GM18519 (cell line): ENCODE results near the gene COPS3.

ENCODE experiments used
- ATAC-seq: cut with Tn5 transposase; IDR thresholded peaks from one replicate; pipeline ENCODE4 v1.9.1; 2021; ENCODE audit warnings: mild to moderate bottlenecking, moderate library complexity; ENCODE audit not compliant: unreplicated experiment, low FRiP score

Gene COPS3

DNA sequence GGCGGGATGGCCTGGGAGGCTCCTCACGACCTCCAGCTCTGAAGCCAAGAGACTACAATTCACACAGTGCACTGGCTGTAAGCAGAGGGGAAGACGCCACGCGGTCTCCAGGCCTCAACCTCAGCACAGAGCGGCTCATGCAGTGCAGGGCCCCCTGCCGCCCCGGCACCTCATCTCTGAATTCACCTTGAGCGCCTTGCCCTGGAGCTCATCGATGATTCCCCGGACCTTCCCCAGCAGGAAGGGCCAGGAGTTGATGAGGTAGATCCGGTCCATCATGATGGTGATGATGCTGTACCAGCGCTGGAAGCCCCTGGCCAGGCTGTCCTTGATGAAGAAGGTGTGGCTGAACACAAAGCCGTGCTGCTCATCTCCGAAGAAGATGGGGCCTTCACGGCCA is 57.3 kb downstream of the COPS3 start:
- ATAC-seq: no peak

DNA sequence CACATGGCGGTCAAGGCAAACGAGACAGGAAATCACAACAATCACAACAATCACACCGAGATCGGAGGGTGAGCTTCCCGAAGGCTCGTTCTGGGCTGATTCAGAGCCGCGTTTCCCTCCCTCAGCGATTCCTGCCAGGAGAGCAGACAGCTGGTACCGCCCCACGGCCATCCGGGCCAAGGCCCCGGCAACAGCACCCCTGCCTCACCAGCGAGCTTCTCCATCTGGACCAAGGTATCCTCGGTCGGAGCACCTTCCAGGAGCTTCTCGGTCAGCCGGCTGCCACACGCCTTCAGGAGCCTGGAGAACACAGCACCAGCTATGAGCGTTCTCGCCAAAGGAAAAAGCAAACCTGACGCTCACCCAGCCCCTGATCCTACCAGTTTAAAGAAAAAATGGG is 59.7 kb downstream of the COPS3 start:
- ATAC-seq: no peak

DNA sequence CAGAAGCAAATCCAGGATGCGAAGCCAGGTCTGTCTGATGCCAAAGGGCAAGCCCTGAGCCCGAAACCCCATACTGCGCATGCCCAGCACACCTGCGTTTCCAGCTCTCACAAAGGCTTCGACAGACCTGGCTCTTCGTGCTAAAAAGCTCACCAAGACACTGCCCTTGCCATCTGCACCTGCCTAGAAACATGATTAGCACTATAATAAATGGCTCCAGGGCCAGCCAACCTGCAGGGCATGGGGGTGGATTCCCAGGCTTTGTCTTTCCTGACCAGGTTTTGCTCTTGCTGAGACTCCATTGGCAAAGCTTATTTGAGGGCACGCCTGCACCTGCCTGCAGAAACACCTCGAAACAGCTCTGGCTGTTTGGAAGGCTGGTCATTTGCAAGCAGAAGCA is 60.5 kb downstream of the COPS3 start:
- ATAC-seq: no peak

DNA sequence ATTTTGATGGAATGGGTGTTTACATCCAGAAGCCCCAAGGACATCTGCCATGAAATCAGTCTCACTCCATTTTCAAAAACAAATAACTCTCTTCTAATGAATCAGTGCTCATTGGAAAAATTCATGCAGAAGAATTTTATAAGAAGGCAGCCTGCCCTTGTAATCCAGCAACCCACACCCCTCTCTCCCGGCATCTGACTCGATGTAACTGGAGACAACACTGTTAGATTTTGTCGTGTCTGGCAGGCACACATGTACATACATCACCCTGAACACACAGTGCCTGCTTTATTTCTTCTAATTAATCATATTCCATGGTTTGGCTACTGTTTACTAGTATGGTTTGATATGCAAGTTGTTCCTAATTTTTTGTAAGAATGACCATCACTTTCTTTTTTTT is 63.1 kb downstream of the COPS3 start:
- no peak for ATAC-seq

DNA sequence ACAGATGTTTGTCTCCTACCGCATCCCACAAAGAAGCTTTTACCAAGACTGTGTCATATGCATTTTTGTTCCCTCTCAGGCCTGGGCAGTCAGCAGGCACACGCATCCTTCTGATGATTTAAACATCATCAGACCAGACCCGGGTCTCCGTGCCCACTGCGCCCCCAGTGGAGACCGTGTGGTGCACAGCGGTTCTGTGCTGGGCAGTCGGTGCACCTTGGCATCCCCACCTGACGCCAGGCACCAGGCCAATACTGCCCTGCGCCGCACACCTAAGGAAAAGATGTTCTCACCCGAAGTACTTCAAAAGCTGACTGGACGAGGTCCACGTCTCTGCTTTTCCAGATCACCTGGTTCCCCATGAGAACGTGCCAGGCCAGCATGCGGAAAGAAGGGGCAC is 64.3 kb downstream of the COPS3 start:
- ATAC-seq: no peak

DNA sequence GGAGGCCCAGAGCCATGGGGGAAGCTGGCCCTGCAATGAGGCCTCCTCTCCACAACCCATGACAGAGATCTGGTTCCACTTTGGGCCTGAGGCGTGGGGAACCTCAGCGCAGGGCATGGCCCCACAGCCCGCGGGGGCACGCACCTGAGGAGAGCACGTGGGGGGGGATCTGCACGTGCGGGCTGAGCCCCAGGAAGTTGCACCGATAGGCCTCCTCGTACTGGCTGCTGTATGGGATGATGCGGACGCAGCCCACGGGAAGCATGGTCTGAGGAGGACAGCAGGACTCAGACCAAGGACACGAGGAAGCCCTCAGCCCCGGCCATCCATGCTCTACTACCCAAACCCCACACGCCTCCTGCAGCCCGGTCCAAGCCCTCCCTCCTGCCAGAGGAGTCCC is 64.8 kb downstream of the COPS3 start:
- ATAC-seq: no peak

DNA sequence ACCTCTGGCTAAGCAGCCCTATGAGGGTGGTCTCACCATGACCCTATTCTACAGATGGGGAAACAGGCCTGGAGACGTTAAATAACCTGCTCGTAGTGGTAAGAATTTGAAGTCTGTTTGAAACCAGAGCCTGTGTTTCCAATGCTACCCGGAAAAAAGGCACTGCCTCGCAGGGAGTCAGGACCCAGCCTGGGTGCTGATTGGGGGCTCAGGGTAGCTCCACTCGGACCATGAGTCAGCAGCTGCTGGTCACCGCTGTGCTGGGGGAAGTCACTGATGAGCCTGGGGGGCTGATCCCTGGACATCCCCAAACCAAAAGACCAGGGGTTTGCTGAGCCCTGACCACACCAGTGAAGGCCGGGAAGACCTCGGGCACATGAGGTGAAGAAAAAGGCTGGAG is 65.5 kb downstream of the COPS3 start:
- ATAC-seq: no peak

DNA sequence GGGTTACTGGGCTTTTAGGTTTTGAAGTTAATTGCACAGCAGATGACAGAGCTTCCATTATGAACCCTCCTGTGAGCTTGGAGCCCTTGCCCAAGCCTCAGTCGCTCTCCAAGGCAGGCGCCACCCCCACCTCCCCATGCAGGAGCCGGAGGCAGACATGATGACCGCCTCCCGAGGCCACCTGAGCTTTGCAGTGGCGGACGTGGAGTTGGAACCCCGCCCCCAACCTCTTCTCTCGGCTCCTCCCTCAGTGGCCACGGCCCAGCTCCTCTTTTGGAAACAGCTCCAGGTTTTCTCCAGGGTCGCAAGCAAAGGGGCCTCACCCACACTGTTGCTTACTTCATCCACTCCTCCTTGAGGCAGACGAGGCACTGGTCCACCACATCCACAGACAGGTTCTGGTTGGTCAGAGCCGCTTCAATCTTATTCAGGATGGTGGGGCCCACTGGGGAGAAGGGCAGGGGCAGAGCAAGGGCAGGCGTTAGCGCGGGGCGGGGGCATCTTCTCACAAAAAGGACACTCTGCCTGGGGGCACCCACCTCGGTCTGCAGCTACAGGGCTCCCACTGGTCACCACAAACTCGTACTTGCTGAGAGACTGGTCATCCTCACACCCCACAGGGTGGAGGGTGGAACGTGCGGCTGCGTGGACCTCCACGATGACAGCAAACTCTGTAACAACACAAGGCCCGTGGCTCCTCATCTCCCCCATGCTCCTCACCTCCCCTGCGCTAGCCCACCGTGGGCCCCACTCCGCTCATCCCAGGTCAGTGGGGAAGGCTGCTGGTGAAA is 66.2 kb downstream of the COPS3 start:
- ATAC-seq: no peak

DNA sequence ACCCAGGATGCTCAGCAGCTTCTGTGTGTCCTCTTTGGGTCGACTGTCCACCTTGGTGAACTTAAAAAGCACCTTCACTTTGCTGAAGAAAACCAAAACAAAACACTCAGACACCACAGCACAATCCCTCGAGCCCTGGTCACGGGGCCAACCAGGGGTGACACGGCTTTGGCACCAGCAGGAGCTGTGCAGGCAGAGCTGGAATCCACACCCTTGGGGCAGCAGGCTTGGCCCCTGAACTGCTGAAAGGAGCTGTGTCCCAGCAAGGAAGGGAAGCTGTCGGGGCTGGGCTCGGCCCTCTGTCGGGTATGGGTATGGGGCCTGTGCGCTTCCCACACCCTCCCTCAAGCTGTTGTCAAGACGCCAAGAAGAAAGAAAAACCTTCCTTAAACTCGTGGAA is 67.3 kb downstream of the COPS3 start:
- ATAC-seq: no peak

DNA sequence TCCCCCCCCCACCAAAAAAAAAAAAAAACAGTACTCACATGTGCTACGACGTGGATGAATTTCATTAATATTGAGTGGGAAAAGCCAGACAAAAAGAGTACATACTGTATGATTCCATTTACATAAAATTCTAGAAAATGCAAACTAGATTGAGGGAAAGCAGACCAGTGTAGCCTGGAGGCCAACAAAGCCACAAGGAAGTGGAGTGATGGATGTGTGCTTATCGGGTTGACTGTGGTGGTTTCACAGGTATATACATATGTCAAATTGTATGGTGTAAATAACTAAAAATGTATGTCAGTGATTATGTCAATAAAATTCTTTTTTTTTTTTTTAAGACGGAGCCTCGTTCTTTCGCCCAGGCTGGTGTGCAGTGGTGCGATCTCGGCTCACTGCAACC is 73.0 kb downstream of the COPS3 start:
- ATAC-seq: no peak

DNA sequence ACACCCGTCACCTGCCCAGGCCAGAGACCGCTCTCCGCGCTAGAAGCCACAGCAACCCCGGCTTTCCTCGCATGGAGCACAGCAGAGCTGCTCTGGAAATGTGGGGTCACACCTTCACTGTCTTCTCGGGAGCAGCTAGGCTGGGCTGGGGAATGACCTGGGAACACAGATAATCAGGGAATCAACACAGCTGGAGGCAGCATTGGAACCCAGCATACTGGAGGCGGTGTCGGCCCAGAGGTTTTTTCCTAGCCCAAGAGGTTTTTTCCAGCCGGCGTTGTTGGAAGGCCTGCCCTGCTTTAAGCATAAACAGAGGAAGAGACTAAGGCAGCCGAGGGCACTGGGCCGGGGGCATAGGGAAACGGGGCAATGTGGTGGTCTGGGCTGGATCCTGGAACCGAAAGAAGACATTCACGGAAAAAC is 74.1 kb downstream of the COPS3 start:
- ATAC-seq: no peak

DNA sequence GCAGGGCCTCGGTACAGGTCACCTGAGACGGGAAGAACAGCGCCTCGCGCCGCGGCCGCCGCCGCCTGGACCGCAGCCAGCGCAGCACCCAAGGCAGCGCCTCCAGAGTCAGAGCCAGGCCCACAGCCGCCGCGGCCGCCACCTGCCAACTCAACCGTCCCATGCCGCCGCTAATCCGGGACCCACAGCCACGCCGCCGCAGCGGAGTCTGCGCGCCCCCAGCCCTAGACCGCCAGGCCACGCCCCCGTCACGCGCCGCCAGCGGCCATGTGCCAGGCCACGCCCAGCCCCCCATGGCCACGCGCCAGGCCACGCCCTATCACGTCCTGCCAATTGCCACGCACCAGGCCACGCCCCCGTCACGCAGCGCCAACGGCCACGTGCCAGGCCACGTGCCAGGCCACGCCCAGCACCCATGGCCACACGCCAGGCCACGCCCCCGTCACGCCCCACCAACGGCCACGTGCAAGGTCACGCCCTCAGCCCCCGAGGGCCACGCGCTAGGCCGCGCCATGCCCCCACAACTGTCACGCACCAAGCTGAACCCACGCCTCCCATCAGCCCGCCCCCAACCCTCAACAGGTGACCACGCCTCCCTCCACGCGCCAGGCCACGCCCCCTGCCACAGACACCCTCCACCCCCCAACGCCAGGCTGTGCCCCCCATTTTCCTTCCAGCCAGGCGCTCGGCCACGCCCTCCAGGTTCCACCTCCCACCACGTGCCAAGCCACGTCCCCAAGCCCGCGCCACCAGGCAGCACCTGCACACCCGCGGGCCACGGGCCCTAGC is 74.7 kb downstream of the COPS3 start, which contains the start of gene PLD6:
PLD6 (minus strand) TSS at position 210 of the 789 bp plus-strand sequence; CDS start at position 163, 47 bp downstream.
- no peak for ATAC-seq

DNA sequence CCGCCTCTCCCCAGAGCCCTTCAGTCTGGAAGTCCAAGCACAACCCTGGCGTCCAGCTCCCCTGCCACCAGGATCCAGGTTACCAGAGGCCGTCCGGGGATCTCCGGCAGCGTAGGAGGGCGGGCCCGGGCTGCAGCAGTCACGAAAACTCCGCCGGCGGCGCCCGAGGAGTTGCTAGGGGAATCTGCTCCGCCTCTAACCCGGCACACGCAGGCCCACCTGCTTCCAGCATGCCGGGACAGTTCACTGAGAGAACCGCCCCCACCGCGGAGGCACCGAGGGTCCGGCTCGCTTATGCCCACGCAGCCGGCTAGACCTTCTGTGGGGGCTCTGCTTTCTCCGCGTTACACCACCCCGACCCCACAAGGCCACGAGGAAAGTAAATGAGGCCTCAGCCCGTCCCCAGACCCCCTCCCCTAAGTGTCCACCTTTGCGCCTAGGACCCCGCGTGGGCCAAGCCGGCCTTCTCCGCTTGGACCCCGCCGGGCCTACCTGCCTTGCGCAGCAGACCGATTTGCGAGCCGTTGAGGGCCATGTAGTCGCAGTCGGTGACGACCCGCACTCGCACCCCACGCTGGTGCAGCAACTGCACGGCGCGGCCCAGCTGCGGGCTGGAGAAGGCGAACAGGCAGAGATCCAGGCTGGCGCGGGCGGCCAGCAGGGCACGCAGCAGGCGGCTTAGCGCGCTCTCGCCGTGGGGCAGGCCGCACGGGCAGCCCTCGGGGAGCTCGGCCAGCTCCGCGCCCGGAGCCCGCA is 75.5 kb downstream of the COPS3 start:
- ATAC-seq: no peak

DNA sequence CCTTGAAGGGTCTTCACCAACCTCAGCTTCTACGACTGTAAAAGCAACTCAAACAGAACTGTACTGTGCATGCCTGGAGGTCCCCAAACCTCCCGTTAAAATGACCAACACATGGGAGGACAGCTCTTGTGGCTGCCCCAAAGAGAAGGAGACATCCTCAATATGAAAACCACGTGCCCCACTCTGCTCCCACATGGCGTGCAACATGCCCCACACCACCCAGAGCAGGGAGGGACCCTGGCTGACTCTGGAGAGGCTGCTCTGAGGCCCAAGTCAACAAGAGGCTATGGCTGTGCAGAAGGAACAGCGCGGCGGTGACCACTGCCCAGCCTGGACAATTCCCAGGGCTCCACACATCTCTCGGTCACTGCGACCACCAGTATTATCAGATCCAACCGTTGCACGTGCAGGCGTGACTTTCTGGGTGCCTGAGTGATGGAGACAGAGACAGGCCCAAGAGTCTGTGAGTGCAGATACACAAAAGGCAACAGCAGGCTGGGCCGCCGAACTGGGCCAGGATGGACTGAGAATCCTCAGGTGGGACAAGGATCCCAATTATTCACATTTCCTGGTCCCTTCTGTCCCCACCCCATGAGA is 76.3 kb downstream of the COPS3 start:
- no peak for ATAC-seq

DNA sequence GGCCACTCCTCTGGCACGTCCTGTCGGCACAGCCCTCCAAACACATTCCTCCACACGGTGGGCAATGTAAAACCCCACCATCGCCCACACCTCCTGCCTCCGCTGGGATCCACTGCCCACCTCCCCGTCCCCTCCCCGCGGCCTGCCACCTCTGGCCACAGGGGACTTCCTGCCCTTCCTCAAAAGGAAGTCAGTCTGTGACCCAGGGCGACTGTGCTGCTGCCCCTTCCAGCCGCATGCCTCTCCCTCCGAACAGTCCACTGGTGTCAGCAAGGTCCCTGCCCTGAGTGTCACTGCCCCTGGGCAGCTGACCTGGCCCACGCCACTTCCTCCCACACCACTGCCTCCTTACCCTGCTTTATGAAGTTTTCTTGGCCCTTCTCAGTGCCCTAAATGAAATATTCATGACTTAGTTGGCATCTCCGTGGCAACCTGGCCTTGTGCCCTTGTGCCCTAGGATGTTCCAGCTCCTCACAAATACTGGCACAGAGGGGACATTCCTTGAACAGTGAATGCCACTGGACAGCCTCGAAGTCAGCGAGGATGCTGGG is 76.9 kb downstream of the COPS3 start:
- ATAC-seq: no peak

DNA sequence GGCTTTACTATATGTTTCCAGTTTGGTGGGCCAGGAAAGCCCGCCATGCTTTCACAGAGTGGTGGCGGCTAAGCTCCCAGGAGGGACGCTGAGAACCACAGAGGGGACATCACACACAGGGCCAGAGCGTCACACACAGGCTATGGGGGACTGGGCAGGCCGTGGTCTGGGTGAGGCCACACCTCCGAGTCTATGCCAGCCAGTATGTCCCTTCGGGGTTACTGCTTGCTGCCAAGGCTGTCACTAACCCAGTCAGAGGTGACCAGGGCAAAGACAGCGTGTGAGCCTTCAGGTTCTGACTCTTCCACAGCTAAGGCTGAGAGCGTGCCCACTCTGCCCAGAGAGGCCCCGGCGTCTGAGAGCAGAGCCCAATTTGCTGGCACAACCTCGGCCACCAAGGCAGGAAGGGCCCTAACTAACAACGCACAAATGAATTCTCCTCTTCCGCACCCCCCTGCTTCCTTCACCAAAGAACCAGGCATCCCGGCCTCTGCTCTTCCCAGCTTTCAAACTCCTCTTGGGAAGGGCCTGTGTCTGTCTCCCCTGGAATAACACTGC is 77.8 kb downstream of the COPS3 start:
- no peak for ATAC-seq

DNA sequence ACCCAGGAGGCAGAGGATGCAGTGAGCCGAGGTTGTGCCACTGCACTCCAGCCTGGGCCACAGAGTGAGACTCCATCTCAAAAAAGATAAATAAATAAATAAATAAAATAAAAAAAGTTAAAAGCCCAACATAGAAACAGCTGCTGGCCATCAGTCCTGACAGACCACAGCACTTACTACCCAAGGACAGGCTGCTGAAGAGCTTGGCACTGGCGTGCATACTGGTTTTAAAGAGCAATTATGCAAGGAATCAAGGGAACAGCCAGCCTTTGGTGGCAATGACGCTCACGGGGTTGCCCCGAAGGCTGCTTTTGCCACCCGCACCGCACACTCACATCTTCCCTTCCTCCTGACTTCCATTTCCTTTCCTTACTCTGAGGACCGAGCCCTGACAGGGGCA is 79.1 kb downstream of the COPS3 start:
- ATAC-seq: no peak

DNA sequence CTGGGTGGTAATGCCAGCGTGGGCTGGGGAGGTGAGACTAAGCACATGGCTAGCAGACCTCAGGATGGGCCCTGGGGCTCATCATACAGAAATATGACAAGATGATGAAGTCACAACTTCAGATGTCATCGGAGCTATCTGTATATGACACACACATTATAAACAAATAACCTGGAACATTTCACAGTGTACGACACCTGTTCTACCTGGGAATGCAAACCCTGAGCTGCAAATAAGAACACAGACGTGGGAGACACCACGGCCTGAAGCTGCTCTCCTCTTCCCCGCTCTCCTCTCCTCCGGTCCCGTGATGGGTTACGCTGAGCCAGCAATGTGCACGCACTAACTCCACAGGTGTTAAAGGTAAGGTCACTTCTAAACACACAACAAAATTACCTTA is 79.8 kb downstream of the COPS3 start:
- no peak for ATAC-seq

DNA sequence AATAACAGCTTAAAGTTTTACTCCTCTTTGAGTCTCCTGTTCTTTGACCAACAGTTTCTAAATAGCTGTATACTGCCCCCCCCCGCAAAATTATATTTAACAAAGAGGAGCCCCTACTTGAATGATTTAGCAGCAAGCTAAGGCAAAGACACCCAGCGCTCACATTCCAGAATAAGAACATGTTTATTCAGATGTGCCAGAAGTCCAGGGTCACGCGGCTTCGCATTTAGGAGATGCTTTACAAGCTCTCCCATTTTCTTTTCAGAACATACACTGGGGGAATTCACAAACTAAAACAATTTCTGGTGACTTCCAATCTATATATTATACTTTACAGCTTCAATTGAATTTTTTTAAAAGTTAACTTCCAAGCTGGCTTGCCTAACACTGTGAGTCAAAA is 80.2 kb downstream of the COPS3 start:
- ATAC-seq: no peak

DNA sequence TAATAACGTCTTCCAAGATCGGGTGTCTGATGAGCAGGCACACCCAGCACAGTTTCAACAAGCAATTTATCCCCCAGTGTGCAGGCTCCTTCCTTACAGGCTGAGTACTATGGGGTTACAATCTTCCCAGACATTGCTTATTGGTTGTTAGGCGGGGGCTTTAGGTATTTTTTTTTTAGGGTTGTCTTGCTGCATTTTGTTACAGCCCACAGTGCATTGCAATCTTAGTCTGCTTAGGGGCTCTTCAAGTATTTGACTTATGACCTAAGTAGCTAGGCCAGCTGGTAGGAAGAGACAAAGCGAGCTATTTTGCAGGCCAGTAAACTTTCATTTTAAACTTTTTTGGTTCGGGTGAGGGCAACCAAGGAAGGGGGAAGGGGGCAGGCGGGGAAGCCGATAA is 80.7 kb downstream of the COPS3 start:
- ATAC-seq: no peak
